ENCODE results near the gene SOX3.

The SOX3 gene

DNA sequence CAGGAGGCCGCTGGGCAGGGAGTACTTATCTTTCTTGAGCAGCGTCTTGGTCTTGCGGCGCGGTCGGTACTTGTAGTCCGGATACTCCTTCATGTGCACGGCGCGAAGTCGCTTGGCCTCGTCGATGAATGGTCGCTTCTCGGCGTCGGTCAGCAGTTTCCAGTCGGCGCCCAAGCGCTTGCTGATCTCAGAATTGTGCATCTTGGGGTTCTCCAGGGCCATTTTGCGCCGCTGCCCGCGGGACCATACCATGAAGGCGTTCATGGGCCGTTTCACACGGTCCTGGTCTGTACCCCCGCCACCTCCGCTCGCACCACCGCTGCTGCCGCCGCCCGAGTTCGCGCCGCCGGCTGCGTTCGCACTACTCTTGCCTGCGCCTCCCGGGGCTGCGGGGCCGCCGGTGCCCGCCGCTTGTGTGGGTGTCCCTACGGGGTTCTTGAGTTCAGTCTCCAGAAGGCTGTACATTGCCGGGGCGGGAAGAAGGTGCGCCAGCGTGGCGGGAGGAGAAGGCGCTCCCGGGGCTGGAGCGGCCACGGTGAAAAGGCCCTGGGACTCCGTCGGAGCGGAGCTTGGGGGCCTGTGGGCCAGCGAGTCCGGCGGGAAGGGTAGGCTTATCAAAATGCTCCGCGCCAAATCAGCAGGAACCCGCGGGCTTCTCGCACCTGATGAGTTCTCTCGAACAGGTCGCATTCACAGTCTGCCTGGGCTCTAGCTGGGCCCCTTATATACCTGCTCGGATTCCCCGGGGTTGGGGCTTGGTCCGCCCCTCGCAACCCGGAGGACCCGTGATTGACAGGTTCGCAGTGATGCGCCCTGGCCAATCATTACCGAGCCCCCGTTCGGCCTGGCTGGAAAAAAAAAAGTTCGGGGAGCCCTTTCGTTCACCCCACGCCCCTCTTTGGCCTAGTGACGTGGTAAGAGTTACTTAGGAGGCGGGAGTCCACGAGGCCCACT, at the start of gene SOX3:
Gene SOX3 (minus strand): TSS at position 699 of the 954 bp plus-strand sequence. CDS start 9 bp downstream, at position 690.
- no peak for DNase-seq (ENCODE audit: low read depth)

DNA sequence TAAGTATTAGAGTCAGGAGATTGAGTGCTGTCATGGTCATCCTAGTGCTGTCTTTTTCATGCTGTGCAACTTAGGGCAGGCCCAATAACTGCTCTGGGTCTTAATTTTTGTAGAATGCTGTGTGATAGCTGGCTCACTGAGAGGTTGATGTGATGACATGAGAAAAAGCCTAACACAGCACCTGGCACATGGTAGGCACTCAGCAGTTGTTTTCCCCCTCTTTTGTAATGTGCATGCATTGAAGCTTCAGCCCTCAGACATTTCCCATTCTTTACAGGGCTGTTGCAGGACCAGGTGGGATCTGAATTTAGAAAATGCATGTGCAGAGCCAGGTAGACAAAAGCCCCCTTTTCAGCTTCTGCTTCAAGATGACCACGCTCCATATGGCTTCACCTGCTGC, 44.1 kb upstream of the SOX3 start:
- no peak for DNase-seq (ENCODE audit: low read depth)

DNA sequence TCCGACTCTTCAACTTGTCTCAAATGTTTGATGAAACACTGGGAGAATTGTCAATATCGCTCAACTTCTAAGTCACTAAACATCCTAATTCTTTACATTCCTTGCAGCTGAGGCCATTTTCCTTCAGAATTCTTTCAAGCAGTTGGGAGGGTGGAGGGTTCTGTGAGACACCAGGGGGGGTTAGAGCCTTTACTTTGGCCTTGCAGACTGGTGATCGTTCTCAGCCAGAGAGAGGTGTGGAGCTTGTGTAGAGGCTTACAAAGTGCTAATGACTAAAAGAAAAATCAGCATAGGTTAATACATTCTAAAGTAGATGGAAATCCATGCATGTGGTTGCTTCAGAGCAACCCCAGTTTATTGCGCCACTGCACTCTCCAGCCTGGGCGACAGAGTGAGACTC, 21.3 kb upstream of the SOX3 start:
- DNase-seq (ENCODE audit: low read depth) = no peak

DNA sequence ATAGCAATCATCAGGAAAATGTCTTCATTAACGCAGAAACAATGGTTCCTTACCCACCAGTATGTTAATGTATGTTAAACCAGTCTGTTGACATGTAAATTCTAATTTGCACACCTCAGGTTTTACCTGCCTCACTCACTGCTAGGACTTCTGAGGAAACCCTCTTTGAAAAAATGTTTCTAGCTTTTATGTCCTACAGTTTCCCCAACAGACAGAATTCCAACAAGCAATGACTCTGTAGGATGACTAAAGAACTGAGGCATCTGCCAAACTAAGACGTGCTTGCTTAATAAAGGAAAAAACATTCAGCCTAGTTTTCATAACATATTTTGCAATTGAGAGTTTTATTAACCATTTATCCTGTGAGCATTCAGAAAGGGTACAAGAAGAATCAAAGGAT, 20.6 kb upstream of the SOX3 start:
- no peak for DNase-seq (ENCODE audit: low read depth)

DNA sequence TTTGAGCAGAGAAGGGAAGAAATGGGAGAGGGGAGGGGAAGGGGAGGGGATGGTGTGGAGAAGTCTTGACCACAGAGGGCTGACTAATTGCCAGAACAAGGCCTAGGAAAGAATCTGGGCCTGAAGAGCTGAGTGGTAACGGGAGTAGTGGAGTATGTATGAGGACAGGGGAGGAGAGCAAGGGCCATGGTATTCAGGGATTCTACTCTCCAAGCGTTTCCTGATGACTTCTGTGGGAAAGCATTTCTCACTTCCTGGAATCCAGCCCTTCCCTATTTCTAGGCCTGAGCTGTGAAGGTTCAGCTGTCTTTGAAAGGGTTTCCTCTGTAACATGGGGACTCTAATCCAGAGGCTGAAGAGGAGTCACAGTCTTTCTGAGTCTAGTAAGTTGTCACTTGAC, 19.7 kb upstream of the SOX3 start:
- no peak for DNase-seq (ENCODE audit: low read depth)

DNA sequence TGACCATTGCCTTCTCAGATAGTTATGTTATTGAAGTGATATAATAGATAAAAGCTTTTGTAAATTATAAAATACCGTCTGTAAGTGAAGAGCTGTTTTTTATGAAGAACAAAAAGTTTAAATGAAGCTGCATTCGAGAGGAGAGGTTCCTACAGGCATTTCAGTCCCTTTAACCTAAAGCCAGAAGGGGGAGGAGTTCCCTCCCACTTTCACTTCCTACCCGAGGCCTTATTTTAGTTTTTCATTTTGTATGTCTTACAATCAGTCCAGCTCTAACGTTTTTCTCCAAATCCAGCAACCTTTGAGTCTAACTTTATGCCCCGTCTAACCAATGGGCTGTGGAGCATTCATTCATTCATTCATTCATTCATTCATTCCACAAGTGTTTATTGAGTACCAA, 16.5 kb upstream of the SOX3 start:
- no peak for DNase-seq (ENCODE audit: low read depth)

DNA sequence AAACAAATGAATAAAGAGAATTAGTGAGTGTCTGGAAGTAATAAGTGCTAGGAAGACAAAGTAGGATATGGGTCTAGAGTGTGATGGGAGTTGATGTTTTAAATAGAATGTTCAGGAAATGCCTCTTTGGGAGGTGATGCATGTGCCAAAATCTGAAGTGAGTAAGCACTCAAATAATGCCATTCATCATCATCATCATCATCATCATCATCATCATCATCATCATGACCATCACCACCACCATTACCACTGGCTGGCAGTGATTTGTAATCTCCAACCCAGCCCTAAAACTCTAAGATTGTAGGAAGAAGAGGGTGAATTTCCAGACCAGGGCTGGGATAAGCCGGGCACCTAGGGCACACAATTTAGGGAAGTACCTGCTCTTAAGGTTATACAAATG, 9.7 kb upstream of the SOX3 start:
- DNase-seq (ENCODE audit: low read depth) = no peak

DNA sequence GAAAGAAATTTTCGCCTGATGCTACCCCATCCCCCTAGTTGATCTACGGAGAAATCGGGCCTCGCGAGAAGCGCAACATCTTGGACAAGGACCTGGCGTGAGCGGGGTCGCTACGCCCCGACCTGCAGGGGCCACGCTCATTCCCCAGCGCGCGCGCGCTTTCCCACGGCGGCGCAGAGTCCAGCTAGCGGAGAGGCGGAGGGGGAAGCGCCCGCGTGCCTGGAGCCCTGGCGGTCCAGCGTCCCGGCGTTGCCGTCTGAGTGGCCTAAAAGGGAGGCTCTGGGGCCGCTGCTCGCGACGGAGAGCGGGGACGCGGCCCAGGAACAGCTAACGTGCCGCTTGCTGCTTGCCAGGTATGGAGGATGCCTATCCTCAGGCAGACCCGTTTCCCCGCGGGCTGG, 6.0 kb upstream of the SOX3 start:
- no peak for DNase-seq (ENCODE audit: low read depth)

DNA sequence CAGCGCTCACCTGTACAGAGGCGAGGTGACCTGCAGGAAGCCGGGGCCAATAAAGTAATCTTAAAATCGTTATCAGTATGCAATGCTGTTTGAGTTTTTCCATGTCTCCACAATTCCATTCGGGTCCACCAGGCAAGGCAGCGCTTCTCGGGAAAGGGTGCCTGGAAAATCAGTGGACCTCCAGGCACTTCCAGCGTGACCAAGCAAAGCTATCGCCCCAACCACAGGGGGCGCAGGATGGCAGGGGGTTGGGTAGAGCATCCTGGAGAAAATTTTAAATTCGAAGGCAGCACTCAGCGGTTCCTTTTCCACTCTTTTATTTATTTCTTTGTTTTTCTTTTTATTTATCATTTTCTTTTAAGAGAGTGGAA, 5.4 kb upstream of the SOX3 start:
- DNase-seq (ENCODE audit: low read depth) = no peak

DNA sequence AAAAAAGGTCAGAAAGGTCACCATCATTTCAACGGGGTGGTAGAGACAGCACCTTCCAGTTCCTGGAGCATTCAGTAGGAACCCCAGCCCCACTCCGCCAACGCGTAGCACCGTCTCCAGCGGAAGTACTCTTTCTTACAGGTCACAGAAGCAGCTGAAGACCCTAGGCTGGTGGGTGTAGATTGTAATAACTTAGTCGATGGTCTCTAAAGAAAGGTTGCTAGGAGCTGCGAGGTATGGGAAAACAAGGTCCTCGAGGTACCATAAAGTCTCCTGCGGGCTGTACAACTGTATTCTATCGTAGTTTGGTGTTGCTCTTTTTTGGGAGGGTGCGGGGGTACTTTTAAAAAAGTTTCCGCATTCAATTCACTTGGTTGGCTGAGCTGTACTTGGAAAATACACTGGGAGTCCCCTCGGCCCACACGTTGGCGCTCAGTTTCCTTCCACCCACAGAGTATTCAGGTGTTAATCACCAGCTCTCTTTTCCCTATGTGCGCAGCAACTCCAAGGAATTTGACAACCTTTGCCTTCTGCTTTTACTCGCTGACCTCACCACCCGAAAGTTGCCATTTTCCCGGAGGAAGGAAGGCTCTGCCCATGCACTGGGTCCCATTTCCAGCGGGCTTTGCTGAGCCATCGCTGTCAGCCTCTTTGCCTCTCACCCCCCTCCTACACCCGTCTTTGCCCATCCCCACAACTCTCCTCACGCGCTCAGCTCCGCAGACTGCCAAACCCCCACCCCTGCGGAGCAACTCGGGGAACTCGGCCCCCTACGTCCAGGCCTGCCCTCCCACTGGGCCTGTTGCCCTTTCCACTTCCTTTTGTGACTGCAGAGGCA, 4.8 kb upstream of the SOX3 start:
- DNase-seq (ENCODE audit: low read depth) = no peak

DNA sequence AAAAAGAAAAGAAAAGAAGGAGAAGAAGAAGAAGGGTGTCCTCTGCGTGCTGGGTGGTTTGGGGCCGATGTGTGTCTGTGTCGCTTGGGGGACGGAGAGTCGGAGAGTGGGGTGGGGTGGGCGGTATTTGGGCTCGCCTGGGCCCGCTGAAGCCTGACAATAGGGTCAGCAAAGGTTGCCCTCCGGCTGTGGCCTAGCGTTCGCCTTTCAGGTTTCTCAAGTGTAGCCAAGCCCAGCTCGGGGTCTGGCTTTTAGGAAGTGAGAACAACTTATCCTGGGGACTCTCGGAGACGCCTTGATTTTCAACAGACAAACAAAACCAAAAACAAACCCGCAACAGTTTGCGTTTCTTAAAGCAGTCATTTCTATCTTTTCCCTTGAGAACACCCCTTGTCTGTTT, 4.1 kb upstream of the SOX3 start:
- no peak for DNase-seq (ENCODE audit: low read depth)

DNA sequence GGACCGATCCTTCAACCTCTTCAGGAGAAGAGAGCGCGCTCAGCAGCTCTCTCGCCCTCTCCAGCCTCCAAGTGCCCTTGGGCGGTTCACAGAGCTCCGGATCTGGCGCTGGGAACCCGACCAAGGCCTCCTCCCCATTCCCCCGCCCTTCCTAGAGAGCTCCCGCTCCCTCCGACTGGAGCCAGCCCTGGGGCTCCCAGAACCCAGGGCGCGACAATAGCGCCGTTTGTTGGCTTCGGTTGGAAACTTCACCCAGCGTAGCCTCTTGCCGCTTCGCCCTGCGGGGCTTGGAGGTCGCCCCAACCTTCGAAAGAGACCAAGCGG, 3.1 kb upstream of the SOX3 start:
- no peak for DNase-seq (ENCODE audit: low read depth)

DNA sequence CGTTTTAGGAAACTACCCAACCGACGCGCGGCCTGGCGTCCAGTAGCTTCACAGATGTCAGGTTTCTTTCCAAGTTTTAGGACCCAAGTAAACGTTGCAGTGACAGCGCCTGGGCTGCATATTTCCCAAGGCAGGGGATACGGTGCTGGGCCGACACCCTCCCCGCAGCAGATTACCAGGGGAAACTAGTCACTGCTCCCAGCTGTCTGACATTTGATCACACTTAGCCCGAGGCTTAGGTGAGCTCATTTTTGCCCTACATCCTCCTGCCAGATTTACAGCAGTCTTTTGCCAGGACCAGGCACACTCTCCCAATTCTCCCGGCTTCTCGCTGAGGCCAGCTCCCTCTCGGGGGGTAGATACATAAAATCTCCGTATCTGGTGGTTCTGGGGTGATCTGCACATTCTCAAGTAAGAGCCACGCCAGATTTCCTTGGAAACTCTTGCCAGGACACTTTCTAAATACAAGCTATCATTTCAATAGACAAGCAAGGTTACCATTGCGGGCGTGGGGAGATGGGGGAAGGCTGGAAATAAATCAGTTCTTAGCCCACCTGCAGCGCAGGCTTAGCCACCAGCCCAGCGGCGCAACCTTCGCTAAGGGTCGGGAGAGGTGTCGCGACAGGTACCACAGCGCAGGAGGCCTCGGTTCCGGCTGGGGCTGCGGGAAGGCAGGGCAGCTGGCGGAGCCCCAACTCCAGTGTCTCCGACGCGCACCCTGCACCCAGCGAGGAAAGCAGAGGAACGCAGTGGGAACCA, 2.5 kb upstream of the SOX3 start:
- DNase-seq (ENCODE audit: low read depth) = no peak

DNA sequence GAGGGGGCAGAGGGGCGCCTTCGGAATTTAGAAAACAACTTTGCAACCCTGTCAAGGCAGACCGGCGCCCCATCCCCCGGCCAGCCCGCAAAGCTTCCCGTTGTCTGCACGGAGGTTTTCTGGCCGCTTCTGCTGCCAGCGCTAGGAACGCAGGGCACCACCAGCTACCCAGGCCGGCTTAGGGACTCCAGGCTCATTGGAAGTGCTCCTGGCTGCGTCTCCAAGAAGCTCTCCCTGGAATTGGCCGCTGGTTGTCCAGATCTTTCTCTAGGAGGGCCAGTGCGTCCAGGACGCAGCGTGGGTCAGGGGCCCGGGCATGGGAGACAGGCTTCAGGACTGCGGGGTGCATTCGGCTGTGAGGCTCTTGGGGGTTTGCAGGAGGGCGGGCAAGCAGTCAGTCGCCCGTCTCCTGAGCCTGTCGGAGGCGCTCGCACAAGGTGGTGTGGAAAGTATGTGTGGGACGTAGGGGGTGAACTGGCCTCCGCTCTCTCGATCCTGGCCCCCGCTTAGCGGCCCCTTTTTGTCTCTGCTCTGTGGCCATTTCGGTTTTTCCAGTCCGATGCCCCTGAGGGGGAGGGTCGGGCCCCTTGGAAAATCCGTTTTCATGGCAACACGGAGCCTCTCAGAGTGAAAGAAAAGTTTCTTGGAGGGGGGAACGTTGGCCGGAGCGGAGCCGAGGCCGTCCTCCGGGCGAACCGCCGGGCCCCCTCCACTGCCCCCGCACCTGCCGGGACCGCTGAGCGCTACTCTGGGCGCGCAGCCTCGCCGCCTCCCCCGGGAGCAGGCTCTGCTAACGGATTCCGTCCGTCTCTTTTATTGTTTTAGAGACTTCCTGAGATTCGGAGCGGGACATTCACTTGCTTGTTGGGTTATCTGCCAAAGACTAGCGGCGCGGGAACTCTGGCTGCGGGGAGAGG, 810 bp upstream of the SOX3 start:
- DNase-seq (ENCODE audit: low read depth) = no peak

DNA sequence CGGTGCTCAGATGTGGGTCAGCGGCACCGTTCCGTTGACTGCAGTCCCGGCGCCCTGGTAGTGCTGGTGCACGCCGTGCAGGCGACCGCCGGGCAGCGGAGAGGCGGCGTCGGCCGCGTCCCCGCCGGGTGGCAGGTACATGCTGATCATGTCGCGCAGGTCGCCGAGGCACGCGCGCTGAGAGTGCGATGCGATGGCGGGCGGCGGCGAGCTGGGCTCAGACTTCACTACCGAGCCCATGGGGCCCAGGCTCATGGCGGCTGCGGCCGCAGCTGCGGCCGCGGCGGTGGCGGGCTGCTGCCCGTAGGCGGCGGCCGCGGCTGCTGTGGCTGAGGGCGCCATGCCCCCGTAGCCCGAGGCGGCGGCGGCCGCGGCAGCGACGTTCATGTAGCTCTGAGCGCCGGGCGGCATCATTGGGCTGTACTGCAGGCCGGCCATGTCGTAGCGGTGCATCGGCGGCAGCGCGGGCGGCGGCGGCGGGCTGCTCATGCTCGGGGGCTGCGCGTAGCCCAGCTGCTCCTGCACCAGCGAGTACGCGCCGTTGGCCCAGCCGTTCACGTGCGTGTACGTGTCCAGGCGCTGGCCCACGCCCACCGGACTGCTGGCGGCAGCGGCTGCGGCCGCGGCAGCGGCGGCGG, 1.0 kb downstream of the SOX3 start:
- no peak for DNase-seq (ENCODE audit: low read depth)

DNA sequence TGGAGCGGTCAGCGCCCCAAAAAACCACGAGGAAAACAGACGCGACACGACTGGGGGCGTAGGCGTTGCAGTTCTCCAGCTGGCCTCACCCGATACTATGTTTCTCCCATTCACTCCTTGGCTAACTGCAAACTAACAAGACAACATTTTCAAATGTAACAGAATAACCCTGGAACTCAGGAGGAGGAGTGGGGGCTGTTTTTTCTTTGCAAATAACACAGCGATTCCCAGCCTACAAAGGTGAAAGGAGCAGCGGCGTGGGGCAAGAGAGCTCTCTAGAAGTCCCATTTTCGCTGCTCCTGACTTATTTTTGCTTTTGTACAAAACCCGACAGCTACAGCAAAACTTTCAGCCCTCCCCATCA, 1.6 kb downstream of the SOX3 start:
- DNase-seq (ENCODE audit: low read depth) = no peak

DNA sequence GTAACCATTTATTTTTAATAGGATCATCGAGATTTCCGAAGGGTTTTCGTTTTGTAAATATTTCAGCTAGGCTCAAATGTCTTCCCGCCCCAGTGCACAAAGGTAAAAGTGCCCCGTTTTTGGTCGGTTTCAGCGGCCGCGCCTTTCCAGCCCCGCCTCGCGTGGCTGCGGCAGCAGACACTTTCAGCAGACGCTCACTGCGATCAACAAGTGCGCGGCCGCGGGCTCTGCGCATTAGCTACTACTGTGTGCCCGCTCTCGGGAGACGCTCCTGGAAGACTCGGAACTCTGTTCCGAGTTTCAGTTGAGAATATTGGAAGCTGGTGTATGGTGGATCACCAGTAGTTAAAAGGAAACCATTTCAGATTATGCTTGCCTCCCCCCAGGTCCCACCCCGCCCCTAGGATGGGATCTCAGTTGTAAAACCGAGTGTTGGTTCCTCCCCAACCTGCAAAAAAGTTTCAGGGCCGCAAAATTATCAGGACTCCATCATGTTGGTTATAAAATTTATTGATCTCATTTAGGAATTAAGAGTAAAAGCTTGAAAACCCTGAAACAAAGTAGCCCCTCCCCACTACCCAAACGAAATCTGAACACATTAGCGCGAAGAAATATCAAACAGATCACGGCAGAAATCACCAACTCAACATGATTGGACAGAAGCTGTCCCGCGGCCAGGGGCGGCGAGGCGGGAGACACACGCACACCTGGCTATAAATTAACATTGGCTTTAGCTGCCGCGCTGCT, 2.2 kb downstream of the SOX3 start:
- DNase-seq (ENCODE audit: low read depth) = no peak

DNA sequence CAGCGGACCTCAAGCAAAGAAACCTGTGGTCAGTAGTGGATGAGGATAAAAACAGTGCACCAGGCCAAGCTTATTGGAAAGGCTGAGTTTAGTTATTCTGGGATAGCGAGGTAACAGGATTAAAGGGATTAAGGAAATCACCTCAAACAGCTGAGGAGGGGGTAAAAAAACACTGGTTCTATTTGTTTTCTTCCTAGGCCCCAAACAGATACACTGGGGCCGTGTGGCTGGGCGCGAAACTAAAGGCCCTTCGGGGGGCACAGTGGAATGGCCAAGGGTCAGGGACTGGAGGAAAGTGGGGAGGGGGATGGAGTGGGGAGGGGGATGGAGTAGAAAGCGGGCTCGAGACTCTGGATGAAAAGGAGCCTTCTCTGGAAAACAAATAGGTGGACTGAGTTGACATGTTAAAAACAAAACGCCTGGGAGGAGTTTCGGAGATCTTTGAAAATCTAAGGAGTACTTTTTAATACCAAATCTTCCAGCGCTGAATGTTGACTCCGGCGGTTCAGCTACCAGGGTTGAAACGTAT, 2.9 kb downstream of the SOX3 start:
- DNase-seq (ENCODE audit: low read depth) = no peak

DNA sequence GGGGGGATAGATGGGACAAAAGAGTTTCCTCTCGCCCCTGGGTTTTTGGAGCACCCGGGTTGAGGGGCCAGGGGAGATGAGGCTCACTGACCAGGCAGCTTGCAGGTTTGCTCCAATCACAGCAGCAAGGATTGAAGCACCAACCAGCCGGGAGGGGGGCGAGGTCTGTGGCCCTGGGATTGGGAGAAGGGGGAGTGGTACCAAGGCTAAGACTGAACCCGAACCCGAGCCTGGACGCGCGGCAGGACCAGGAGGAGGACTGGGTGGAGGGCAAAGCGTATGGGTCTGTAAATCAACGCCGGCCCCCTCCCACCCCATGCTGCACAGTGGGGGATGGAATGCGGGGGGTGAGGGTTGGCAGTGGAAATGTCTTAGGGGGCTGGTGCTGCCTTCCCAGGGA, 3.5 kb downstream of the SOX3 start:
- DNase-seq (ENCODE audit: low read depth) = no peak

DNA sequence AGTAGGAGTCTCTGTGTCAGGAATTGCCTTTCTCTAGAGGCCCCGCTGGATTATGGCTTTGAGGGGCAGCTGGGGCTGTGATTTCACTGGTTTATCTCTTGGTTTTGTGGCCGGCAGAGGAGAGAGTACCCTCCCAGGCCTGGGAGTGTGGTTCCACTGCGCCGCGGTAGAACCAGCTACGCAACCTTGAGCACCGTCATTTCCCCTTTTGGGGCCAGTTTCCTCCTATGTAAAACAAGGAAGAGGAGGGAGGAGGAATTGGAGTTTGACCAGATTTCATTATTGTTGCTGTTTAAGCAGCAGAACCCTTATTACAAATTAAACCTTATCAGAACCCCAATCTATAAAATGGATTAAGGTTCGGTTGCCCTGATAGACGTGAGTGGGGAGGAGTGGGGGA, 4.4 kb downstream of the SOX3 start:
- DNase-seq (ENCODE audit: low read depth) = no peak
